Left forelimb (tissue), 1 donor: ENCODE measurements around the gene MEGF9.
"Not testable (repeated sequence)": the region's sequence is repeated elsewhere in the genome, so short reads cannot be mapped to it uniquely, and the experiment has no call there.

Source experiments
- DNase-seq: peaks from one replicate; pipeline ENCODE4 v3.0.0-alpha.2; 2018; ENCODE audit warnings: low spot score

MEGF9 gene

DNA sequence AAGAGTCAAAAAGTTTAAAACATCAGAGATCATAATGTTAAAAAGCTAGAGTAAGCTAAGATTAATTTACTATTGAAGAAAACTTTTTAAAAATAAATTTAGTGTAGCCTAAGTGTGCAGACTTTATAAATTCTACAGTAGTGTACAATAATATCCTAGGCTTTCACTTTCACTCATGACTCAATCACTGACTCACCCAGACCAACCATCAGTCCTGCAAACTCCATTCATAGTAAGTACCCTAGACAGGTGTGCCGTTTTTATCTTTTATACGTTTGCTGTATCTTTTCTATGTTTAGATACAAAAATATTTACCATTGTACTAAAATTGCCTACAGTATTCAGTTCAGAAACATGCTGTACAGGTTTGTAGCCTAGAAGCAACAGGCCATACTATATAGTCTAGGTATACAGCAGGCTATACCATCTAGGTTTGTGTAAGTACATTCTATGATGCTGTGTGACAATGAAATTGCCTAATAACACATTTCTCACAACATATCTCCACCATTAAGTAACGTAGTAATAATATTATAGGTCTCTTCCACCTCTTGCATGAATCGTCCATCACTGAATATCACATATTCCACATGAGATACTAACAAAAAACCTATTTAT, 59.2 kb downstream of the MEGF9 start:
- DNase-seq = no peak

DNA sequence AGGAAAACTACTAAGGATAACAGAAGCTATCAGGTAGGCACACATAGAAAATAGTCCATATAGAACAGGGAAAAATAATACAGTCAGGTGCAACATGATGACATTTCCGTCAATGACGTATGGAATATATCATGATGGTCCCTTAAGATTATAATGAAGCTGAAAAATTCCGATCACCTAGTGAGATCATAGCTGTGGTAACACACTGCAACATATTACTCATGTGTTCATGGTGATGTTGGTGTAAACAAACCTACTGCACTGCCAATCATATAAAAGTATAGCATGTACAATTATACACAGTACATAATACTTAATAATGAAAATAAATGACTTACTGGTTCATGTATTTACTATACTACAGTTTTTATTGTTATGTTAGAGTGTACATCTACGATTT, 60.0 kb downstream of the MEGF9 start:
- no peak for DNase-seq

- no peak for DNase-seq
Observed at GRCh38 chr9:120653762-120654161, 60.5 kb downstream of the MEGF9 start.

DNA sequence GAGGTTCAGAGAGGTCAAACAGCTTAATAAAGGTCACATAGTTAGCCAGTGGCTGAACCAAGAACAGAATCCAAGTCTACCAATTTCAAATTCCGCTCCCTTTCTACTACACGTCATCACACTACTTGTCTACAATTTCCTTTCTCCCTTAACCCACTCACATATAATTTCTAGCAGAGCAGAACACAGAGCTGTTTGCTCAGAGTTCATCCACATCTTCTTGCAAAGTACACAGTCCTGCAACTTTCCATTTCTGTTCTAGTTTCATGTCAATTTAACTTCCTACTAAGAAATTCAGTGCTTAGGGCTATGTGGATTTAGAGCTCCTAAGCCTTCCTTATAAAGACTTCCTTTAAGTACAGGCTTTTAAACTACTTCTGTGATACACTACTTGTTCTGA, 61.3 kb downstream of the MEGF9 start:
- DNase-seq = no peak

GRCh38 chr9:120650352-120650751, 63.9 kb downstream of the MEGF9 start:
- no peak for DNase-seq

DNA sequence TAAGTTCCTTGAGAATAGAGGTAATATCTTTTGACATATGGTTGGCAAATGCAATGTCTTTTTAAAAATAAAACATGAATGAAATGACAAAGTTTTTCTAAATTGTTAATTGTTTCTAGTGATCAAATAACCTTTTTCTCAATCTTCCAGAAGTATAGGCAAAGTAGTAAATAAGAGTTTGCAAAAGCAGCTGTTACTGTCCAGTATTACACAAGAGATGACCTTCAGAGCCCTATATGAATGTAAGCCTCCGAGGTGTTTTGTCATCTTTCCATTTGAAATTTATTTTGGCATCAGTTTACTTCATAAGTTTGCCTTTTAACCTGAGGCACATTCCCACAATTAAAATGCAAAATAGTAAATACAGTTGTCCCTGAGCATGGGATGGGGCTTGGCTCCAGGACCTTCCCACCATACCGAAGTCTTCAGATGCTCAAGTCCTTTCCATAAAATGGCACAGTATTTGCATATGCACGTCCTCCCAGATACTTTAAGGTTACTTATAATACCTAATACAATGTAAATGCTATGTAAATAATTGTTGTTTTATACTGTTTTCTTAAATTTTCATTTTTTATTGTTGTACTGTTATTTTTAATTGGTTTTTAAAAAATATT, 65.6 kb downstream of the MEGF9 start:
- no peak for DNase-seq

- no peak for DNase-seq
Observed at GRCh38 chr9:120646948-120647347, 67.3 kb downstream of the MEGF9 start.

- no peak for DNase-seq
Observed at GRCh38 chr9:120645760-120646159, 68.5 kb downstream of the MEGF9 start.

DNA sequence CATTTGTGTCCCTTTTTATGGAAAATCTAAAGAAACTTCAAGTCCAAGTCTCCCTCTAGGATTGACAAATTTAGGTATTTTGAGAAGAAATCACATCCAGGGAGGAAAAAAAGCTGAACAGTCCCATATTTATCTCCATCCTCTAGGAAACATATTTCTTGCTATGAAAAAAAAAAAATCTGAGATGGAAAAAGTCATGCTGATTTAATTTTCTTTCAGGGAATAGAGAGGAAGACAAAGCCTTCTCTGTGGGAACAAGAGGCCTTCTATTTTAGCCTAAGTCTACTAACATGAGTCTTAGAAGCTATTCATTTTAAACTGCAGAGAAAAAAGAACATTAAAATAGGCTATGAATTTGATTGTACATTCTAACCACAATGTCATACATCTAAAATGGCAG, 71.2 kb downstream of the MEGF9 start:
- no peak for DNase-seq

DNA sequence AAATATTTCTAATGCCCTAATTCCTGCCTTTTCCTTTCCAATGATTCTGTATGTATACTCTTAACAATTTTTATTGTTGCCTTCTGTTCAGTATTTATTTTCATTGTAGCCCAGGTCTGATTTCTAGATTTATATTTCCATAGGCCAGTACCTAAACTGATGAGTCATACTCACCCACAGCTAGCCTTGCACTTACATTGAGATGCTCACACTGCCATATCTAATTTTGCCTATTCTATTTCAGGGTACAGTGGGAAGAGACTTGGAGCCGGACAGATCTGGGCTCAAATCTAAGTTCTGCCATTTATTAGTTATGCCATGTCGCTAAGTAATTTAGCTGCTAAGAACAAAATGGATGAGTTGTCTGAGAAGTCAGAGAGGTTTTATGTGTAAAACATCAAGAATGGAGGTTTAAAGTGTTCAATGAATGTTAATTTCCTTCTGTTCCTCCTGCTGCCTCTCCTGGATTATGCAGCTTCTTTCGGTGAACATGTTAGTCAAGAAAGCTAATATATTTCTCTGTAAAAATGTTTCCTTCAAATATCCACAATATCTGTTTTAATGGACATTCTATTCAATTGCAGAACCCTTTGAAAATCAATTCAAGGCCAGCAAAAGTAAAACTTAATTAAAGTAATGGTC, 72.0 kb downstream of the MEGF9 start:
- no peak for DNase-seq

GRCh38 chr9:120640874-120641273, 73.4 kb downstream of the MEGF9 start:
- DNase-seq = not testable (repeated sequence)

GRCh38 chr9:120640380-120640779, 73.9 kb downstream of the MEGF9 start:
- no peak for DNase-seq

GRCh38 chr9:120637919-120638318, 76.4 kb downstream of the MEGF9 start:
- DNase-seq = no peak

DNA sequence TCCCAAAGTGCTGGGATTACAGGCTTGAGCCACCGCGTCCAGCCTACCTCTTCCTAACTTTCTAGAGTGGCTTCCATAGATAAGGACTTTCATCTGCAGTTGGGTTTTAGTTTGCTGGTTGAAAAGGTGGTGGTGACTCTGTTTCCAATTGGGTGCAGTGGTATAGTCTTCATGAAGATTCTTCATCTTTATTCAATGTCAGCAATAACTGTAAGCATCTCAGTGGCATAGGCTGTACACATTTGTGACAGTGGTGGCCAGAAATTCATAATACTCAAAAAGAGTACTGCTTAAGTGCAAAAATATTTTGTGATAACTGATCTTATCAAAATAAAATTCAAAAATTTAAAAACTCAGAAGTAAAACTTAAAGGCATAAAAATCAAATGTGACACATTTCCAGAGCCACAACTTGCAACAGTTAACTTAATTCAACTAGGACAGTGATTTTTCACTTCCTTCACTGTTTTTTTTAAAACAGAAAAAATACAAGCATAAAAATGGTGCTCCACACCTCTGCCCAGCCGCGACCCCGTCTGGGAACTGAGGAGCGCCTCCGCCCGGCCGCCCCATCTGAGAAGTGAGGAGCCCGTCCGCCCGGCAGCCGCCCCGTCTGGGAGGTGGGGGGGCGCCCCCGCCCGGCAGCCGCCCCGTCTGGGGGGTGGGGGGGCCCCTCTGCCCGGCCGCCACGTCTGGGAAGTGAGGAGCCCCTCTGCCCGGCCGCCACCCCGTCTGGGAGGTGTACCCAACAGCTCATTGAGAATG, 77.9 kb downstream of the MEGF9 start:
- DNase-seq = no peak

GRCh38 chr9:120635011-120635410, 79.3 kb downstream of the MEGF9 start:
- no peak for DNase-seq

- DNase-seq = no peak
Observed at GRCh38 chr9:120630333-120630732, 83.9 kb downstream of the MEGF9 start.

DNA sequence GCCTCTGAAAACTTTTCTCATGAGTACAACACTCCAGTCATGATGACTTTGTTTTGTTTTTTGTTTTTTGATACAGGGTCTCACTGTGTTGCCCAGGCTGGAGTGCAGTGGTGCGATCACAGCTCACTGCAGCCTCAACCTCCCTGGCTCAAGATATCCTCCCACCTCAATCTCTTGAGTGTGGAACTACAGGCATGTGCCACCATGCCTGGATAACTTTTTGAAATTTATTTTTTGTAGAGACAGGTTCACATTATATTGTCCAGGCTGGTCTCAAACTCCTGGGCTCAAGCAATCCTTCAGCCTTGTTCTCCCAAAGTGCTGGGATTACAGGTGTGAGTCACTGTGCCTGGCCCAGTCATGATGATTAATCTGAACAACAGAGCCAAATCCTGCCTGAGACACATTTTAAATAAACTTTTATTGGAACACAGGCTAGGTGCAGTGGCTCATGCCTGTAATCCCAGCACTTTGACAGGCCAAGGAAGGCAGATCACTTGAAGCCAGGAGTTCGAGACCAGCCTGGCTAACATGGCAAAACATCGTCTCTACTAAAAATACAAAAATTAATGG, 85.3 kb downstream of the MEGF9 start:
- not testable (repeated sequence) for DNase-seq

DNA sequence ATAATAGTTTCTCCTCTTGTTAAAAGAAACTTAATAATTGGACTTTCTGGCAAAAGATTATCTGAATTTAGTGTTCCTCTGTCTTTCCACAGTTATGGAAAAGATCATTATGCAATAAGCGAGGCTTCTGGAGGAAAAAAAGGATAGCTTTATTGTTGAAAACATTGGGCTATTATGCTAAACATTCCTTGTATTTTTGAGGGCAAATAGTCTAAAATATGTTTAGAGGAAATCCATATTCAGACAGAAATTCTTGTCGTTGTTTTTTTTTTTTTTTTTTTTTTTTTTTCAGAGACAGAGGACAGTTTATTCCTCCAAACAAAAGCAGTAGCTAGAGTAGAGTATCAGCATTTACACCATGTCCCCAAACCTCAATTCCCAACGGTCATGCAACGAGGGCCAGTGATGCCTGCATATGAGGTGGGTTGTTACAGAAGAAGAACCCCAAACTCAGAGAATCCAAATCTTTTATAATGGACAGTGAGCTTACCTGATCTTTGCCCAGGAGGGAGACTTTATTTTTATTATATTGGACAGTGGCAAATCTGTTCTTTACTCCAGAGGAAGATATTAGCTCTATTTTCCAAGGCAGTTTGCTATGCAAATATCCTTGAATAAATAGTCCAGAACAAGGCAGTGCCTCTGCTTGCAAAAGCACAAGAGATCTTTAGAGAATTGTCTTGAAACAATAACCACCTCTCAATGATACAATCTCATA, 85.9 kb downstream of the MEGF9 start:
- no peak for DNase-seq

DNA sequence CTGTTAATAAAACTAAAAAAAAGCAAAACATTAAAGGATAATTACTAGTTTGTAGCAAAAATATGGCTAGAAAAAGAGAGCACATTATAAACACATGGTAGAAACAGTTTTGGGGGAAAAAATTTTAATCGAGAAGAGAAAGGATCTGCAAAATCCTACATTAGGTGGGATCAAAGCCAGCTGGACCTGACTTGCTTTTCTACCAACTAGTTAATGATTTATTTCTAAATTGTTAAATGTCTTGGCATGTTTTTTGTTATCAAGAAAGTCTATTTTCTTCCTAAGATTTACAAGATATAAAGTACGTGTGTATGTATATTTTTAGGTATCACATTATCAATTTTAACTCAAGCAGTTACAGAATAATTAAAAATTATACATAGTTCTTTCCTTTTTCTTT, 87.2 kb downstream of the MEGF9 start:
- no peak for DNase-seq

DNA sequence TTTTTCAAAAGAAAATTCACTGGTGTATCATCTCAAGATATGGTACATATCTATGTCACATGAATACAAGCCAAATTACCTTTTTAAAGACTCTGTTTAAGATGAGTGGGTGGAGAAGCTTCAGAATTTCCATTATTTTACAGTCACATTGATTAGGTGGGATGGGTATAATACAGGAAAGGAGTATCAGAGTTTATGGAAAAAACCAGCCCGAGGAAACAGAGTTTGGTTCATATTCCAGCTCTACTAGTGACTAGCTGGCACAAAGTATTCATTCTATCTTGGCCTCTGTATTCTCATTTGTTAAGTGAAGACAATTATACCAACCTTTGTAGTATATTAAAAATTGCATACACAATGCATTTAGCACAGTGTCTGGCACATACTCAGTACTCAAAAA, 87.8 kb downstream of the MEGF9 start:
- no peak for DNase-seq

- DNase-seq = no peak
Observed at GRCh38 chr9:120625222-120625621, 89.0 kb downstream of the MEGF9 start.

DNA sequence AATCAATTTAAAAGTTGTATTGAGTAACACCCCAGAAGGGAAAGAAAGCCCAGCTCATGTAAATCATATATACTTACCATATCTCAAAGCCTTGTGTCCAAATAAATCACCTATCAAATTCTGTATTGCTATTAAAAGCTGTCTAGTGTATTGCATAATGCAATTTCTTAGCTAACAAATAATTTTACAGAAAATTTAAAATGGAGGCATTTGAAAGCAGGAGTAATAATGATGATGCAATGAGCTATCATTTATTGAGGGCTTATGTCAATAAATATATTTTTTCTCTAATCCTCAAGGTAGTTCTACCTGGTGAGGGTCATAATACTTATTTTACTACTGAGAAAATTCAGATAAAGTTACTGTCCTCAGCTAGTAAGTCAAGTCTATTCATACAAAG, 91.5 kb downstream of the MEGF9 start:
- no peak for DNase-seq
